Measurements from ENCODE around the gene PEAK3. TPM values are rescaled to one million over a fixed set of nuclear protein-coding genes. Genes with fewer than 3 reads are reported as not detected.
"Not testable (repeated sequence)": the region's sequence is repeated elsewhere in the genome, so short reads cannot be mapped to it uniquely, and the experiment has no call there.

PEAK3 gene
- total RNA-seq, 1 donor from 2014 or later: 0.51 TPM

DNA sequence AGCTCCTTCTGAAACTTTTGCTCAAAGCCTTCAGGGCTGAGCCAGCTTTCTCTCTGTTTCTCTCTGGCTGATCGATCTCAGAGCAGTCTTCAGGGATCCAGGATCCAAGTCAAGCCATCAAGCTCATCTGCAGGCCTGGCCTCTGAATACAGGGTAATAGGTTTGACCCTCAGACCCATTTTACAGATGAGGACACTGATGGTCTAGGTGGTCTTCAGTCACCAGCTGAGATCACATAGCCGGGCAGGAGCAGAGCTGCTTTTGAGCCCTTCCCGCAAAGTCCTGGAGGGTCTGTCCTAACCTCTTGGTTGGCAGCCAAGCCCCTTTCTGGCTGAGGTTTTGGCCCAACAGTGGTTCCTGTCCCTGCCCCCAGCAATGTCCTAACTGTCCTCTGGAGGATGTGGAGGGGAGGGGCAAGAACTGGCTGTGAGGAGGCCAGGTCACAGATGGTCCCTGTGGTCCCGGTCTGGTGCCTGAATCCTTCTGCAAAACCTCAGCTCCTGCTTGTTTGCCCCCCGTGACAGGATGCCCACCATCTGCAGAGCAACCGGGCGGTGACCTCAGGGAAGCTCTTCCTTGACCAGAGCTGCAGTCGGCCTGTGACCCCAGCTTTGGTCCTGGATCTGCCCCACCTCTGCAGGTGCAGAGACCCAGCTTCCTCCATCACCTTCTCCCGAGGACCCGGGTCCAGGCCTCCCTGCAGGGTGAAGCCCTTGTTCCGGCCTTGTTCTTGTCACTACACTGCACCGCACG, 5.8 kb upstream of the PEAK3 start:
- no peaks in the 10 kb centered on the region for H3K9me3 Mint-ChIP-seq (ENCODE audit: unreplicated experiment)
- H3K4me3 Mint-ChIP-seq (ENCODE audit: unreplicated experiment): no peak overlapping the region
- no peaks in the 10 kb centered on the region for H3K36me3 Mint-ChIP-seq (ENCODE audit: unreplicated experiment)
- H3K27me3 Mint-ChIP-seq (ENCODE audit: unreplicated experiment): no peaks in the 10 kb centered on the region
- H3K4me1 Mint-ChIP-seq (ENCODE audit: unreplicated experiment): peaks cover 7% of the 10 kb centered on the region
- TF ChIP-seq, protein P1, sequence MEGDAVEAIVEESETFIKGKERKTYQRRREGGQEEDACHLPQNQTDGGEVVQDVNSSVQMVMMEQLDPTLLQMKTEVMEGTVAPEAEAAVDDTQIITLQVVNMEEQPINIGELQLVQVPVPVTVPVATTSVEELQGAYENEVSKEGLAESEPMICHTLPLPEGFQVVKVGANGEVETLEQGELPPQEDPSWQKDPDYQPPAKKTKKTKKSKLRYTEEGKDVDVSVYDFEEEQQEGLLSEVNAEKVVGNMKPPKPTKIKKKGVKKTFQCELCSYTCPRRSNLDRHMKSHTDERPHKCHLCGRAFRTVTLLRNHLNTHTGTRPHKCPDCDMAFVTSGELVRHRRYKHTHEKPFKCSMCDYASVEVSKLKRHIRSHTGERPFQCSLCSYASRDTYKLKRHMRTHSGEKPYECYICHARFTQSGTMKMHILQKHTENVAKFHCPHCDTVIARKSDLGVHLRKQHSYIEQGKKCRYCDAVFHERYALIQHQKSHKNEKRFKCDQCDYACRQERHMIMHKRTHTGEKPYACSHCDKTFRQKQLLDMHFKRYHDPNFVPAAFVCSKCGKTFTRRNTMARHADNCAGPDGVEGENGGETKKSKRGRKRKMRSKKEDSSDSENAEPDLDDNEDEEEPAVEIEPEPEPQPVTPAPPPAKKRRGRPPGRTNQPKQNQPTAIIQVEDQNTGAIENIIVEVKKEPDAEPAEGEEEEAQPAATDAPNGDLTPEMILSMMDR (IDR thresholded peaks at IDR 0.05): no peak
- H3K27ac Mint-ChIP-seq (ENCODE audit: unreplicated experiment): no peak overlapping the region
- DNase-seq (ENCODE audit: extremely low spot score, unreplicated experiment): no peak

DNA sequence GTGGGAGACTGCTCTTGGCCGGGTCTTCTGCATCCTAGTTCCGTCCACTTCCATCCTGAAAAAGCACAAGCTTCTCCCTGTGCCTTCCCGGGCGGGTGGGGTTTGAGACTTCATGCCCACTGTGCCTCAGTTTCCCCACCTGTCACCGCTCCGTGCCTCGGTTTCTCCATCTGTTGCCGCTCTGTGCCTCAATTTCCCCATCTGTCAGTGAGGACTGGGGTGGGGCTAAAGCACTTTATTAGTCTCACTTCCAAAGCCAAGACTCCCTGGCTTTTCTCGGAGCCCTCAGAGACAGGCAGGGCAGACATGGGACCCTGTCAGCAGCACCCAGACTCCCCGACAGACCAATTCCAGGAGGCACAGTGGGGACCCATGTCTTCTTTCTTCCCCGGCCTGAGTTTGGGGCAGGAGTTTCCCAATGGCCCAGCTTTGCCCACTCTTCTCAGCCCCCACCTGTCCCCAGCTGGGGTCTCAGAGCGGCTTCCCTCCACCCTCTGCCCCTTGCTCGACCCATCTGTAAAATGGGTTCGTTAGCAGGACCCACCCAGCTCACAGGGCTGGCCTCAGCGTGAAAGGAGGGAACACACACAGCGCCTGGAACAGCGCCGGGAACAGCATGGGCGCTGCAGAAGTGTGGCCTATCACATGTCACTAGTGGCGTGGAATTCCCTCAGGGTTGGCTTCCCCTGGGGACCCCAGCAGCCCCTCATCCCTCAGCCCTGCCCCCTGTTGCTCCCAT, 4.6 kb upstream of the PEAK3 start:
- no peaks in the 10 kb centered on the region for H3K27me3 Mint-ChIP-seq (ENCODE audit: unreplicated experiment)
- H3K4me3 Mint-ChIP-seq (ENCODE audit: unreplicated experiment): no peak overlapping the region
- DNase-seq (ENCODE audit: extremely low spot score, unreplicated experiment): no peak
- H3K36me3 Mint-ChIP-seq (ENCODE audit: unreplicated experiment): no peaks in the 10 kb centered on the region
- peaks cover 18% of the 10 kb centered on the region for H3K4me1 Mint-ChIP-seq (ENCODE audit: unreplicated experiment)
- H3K9me3 Mint-ChIP-seq (ENCODE audit: unreplicated experiment): no peaks in the 10 kb centered on the region
- TF ChIP-seq, protein P1 (IDR thresholded peaks at IDR 0.05): no peak
- H3K27ac Mint-ChIP-seq (ENCODE audit: unreplicated experiment): no peak overlapping the region

DNA sequence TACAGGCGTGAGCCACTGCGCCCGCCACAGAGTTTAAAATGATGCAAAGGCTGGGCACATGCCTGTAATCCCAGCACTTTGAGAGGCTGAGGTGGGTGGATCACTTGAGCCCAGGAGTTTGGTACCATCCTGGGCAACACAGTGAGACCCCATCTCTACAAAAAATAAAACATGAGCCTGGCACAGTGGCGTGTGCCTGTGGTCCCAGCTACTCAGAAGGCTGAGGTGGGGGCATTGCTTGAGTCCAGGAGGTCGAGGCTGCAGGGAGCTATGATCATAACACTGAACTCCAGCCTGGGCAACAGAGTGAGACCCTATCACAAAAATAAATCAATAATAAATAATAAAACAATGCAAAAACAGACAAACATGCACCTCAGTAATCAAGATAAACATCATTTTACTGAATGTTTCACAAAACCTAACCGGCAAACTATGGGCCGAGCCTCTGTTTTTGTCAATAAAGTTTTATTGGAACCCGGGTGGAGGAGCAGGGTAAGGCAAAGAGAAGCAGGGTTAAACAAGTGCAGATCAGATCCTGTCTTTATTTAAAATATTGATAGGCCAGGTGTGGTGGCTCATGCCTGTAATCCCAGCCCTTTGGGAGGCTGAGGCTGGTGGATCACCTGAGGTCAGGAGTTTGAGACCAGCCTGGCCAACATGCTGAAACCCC, 2.0 kb upstream of the PEAK3 start:
- Mint-ChIP-seq H3K27ac (ENCODE audit: unreplicated experiment) (no peak overlapping the region), H3K9me3 (ENCODE audit: unreplicated experiment) (no peaks in the 10 kb centered on the region), H3K36me3 (ENCODE audit: unreplicated experiment) (no peaks in the 10 kb centered on the region), H3K27me3 (ENCODE audit: unreplicated experiment) (no peaks in the 10 kb centered on the region), H3K4me1 (ENCODE audit: unreplicated experiment) (peaks cover 22% of the 10 kb centered on the region), H3K4me3 (ENCODE audit: unreplicated experiment) (no peak overlapping the region)
- DNase-seq (ENCODE audit: extremely low spot score, unreplicated experiment): no peak
- TF ChIP-seq, protein P1 (IDR thresholded peaks at IDR 0.05): no peak

GRCh38 chr19:2282862-2283237, 875 bp upstream of the PEAK3 start:
- H3K4me1 Mint-ChIP-seq (ENCODE audit: unreplicated experiment): peaks cover 21% of the 10 kb centered on the region
- no peaks in the 10 kb centered on the region for H3K27me3 Mint-ChIP-seq (ENCODE audit: unreplicated experiment)
- H3K4me3 Mint-ChIP-seq (ENCODE audit: unreplicated experiment): peak overlapping the region; percentile 34
- TF ChIP-seq, protein P1 (IDR thresholded peaks at IDR 0.05): no peak
- DNase-seq (ENCODE audit: extremely low spot score, unreplicated experiment): no peak
- no peaks in the 10 kb centered on the region for H3K36me3 Mint-ChIP-seq (ENCODE audit: unreplicated experiment)
- H3K9me3 Mint-ChIP-seq (ENCODE audit: unreplicated experiment): no peaks in the 10 kb centered on the region
- peak overlapping the region; percentile 55 for H3K27ac Mint-ChIP-seq (ENCODE audit: unreplicated experiment)

- not testable (repeated sequence) for H3K27me3 Mint-ChIP-seq (ENCODE audit: unreplicated experiment); H3K9me3 Mint-ChIP-seq (ENCODE audit: unreplicated experiment); H3K36me3 Mint-ChIP-seq (ENCODE audit: unreplicated experiment); DNase-seq (ENCODE audit: extremely low spot score, unreplicated experiment)
- Mint-ChIP-seq H3K4me3 (ENCODE audit: unreplicated experiment) (peak overlapping the region; percentile 67), H3K4me1 (ENCODE audit: unreplicated experiment) (peaks cover 21% of the 10 kb centered on the region), H3K27ac (ENCODE audit: unreplicated experiment) (peak overlapping the region; percentile 83)
These were observed 512 bp downstream of the PEAK3 start for GRCh38 chr19:2281265-2282061.
